NCI-H146 (cell line): ENCODE measurements around the gene MPP2.
A peak's percentile ranks its signal among the peaks of the same experiment; 100 is the strongest.

Source experiments
- DNase-seq: peaks from one replicate; lab custom pipeline; 2025; lab: John Stamatoyannopoulos, UW

Gene MPP2

DNA sequence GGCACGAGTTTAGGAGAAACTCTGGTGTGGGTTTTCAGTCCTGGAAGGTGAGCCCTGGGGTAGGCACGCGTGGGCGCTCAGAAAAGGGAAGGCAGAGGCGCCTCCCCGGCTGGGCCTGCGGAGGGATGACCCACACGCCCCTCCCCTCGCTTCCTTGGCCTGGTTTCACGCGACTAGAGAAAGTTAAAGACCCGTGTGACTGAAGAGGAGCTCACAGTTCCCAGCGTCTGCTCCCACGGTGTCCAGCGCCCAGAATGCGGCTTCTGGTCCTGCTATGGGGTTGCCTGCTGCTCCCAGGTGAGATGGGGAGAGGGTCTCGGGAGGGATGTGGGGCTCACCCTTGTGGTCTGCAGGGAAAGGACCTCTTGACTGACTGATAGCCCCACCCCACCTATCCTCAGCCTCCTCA is 60.4 kb downstream of the MPP2 start, which contains the start of gene CD300LG:
CD300LG (plus strand) TSS at position 214 of the 409 bp plus-strand sequence; CDS start at position 255, 41 bp downstream.
- no peak for DNase-seq

GRCh38 chr17:43846221-43846712 is 61.1 kb downstream of the MPP2 start:
- peak; percentile 66 for DNase-seq

DNA sequence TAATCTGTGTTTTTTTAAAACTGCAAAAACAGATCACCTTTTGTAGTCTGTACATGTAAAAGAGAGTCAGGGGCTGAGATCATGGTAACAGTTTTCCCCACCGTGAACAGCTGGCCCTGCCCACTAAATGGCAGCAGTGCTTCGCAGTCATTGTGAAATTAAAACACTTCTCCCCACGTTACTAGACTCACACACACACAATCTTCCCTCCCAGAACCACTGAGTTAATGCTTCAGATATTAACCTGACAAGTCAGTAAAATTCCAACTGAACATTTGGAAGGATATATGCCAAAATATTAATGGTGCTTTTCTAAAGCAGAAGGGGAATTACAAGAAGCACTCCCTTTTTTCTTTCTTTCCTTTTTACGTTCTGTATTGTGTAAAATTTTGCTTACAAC is 61.6 kb downstream of the MPP2 start:
- no peak for DNase-seq

DNA sequence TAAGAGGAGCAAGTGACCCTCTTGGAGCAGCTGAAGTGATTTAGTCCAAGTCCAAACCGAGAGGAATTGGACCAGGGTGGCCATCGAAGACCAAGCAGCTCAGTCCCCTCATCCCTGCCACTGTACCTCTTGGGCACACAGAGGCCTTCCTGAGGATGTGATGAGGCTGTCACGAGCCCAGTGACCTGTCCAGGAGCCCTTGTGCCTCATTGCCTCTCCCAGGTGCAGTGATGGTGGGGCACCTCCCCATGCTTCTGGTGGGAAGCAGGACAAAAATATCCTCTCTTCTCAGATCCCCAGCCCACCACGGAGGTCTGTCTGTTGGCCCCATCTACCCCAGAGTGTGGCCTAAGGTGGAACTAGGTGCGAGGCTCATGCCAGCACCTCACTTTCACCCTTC is 63.1 kb downstream of the MPP2 start:
- DNase-seq = no peak

- no peak for DNase-seq
Observed at GRCh38 chr17:43842975-43843325, 64.4 kb downstream of the MPP2 start.

- peak; percentile 69 for DNase-seq
Observed at GRCh38 chr17:43842091-43842974, 65.0 kb downstream of the MPP2 start.

DNA sequence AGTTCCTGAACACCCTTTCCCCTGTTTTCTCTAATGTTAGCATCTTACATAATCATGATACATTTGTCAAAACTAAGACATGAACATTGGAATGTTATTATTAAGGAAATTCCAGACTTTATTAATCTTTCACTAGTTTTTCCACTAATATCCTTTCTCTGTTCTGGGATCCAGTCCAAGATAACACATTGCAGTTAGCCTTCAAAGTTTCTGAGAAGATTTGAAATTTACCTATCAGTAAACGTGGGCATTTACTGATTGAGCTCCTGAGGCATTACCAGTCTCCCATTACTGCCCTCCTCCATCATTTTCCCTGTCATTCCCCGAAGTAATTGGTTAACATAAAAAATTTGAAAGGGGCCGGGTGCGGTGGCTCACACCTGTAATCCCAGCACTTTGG is 66.1 kb downstream of the MPP2 start:
- no peak for DNase-seq

DNA sequence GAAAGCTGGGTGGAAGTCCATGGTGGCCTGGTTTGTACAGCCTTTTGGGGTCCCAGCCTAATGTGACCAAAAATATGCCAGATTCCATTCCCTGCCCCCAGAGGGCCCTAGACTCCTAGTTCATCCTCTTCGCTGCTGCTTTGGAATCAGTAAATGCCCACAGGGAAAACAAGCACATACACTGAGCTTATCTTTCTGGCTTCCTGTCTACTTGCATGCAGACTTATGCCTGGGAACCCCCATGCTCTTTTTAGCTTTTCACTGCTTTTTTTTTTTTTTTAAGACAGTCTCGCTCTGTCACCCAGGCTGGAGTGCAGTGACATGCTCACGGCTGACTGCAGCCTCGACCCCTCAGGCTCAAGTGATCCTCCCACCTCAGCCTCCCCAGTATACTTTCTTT is 66.5 kb downstream of the MPP2 start:
- DNase-seq = peak; percentile 59

DNA sequence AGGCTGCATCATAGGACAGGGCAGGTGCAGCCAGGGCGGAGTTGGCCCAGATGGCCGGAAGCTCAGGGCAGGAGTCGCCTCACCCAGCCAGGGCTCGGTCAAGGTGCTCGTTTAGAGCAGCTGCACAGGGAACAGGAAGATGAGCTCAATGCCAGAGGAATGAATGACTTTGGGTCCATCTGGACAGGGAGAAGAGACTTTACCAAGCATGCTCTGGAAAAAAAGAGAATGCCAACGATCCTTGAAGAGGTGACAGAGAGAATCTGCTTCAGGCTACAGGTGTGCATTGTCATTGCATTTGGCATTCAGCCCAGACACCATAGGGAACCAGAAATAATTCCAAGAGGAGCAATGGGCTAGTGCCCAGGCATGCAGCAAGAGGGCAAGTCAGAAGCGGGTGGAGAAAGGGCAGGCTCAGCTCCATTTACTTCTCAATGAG is 67.6 kb downstream of the MPP2 start:
- peak; percentile 98 for DNase-seq

DNA sequence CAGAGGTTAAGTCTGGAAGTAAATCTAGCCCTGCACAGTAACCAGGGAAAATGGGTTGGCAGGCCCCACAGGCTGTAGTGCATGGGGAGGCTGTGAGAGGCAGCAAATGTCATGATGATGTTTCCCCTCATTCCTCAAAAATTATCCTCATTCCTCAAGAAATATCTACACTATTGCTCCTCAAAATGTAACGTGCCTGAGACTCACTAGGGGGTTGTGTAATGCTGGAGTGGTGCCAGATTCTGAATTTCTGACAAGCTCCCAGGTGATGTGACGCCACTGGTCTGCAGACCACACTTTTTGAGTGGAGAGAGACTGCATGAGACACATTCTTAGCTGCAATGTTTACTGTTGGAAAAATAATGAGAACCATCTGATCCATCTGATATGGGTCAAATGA is 73.2 kb downstream of the MPP2 start:
- DNase-seq = peak; percentile 9

DNA sequence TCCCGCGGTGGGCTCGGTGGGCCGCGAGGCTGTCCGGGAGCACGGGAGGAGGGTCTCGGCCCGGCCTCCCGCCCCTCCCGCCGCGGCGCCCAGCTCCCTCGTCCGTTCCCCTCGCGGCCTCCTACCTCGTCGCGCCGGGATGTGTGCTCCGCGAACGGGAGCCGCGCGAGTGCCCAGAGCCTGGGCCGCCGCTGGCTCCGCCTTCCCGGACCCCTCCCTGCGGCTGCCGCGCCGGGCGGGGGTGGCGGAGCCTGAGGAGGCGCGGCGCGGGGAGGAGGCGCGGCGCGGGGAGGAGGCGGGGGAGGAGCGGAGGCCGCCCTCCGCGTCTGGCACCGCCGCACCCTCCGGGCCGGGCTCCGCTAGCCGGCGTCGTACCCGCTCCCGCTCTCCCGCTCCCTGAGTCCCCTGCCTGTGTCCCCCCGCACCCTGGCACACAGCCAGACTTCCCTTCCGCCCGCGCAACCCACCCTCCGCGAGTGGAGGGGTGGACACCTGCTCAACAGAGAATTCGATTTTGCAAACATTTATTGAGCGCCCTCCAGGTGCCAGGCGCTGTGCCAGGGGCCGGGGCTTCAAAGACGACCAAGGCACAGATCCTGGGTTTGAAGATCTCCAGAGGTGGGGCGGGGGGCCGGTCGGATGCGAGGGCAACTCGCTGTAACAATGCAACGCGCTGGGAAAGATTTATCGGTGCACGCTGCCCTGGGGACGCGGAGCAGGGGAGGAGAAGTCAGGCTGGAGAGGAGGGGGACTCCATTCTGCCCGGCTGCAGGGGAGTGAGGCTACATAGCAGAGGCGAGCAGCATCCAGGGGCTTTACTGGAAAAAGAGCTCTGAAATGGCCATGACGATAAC is 74.1 kb downstream of the MPP2 start, which contains the start of gene MPP3:
MPP3 (minus strand) TSS at position 171 of the 854 bp plus-strand sequence. CDS start 1,240 bp downstream, outside the sequence.
- peak; percentile 80 for DNase-seq

- peak; percentile 63 for DNase-seq
Observed at GRCh38 chr17:43832168-43832975, 75.0 kb downstream of the MPP2 start.

DNA sequence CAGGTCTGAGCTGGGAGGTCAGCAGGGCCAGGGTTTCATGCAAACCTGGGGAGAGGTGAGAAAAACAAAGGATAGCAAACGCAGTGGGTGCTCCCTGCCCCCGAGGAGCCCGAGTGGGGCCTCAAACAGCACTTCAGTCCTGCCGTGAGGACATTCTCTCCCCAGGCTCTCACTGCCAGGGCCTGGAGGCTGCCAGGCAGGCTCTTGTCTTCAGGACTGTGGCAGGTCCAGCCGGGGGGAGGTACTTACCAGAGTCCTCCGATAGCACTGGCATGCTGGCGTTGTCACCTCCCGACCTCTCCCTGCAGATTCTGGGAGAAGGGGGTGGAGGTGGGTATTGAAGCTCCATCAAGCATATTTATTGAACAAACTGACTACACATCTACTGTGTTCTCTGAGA is 75.7 kb downstream of the MPP2 start:
- DNase-seq = no peak

DNA sequence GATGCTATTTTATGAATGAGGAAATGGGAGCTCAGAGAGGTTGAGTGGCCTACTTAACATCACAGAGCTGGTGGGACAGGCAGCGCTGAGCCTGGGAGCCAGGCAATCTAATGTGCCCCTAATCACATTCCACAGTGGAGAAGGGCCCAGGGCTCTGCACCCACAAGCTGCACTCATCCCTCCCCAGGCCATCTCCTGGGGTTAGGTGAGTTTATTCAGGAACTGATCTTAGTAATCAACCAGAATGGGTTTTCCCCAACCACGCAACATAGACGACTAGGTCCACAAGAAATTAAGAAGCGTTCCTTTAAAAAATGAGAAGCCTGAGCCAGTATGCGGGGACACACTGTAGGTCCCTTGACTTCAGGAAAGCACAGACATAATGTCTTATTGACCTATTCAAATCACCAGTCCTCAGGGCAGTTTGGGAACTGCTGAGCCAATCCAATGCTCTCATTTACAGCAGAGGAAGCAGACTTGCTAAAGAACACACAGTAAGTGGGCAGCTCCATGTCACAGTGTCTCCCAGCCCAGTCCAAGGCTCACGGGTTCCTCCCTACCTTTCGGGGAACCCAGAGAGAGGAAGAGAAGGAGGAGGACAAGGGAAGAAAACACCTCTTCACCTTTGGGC is 76.7 kb downstream of the MPP2 start:
- no peak for DNase-seq

- DNase-seq = no peak
Observed at GRCh38 chr17:43829738-43830137, 77.6 kb downstream of the MPP2 start.

DNA sequence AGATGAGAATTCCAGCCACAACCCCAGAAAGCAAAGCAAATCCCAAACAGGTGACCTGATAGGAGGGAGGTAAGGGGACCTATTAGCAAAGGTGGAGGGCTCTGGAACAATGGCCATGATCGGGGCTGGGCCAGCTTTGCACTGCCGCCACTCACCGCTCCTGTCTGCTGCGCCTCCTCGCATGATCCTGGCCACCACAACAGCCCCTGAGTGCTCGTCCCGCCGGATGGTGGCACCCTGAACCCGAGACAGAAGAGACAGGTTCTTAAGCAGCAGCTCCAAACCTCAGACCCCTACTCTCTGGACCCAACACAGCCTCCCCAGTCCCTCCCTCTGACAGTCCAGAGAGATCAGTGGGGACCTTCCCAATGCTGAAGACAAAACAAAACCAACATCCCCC is 79.7 kb downstream of the MPP2 start:
- DNase-seq = no peak

DNA sequence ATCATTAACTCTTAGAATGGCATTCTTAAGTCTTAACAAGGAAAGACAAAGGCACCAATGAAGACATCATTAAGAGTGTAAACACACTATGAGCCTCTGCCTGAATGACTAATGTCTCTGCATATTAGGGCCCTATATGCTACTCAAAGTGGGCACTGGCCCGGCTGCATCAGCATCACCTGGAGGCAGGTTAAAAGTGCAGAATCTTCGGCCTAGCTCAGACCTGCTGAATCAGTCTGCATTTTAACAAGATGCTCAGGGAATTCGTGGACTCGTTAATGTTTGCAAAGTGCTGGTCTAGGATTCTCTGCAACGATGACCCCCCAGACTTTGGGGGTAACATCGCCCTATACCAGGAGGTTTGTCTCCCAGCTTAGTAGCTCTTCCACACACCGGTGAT is 81.1 kb downstream of the MPP2 start:
- DNase-seq = no peak

DNA sequence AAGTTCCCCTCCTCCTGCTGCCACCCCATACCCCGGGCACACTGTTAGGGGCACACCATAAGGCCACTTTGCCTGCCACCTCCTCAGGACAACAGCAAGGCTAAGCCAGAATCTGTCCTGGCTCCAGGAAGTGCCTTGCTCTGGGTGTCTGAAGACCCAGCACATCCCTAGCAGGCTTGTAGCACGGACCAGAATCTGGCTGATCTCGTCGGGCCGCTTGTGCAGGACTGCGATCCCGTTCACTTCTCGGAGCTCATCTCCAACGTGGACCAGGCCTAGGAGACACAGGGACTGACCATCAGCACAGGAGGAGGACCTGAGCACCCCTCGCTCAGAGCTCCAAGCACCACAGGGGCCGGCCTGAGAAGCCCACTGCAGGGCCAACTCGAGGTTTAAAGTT is 81.8 kb downstream of the MPP2 start:
- DNase-seq = no peak
